ENCODE measurements around the gene TDRKH. TPM values are rescaled to one million over a fixed set of nuclear protein-coding genes. Genes with fewer than 3 reads are reported as not detected.

TDRKH gene
- total and polyA plus RNA-seq, 2 of the 13 experiments (the other 11 are each of a cell fraction or from before 2014, with no cell fraction given) = 3.9 to 5.4 TPM

- no peak for DNase-seq (ENCODE audit: low spot score)
- BruUV-seq (replicated peaks) = no TSS peak
- Histone ChIP-seq H3K4me2 (ENCODE audit: low read depth, low read length) (no peak overlapping the region), H4K20me1 (ENCODE audit: insufficient read depth, low read length) (no peaks in the 10 kb centered on the region), H3K4me3 (replicated peaks in 1 of 3; ENCODE audit: insufficient read depth in 1 of 3, low read depth in 2 of 3, low read length in 3 of 3) (no peak overlapping the region), H2AFZ (ENCODE audit: low read length) (no peak overlapping the region), H3K9ac (ENCODE audit: insufficient read depth, low read depth, low read length) (no peak overlapping the region), H3K27me3 (ENCODE audit: control insufficient read depth in 1 of 2, insufficient read depth in 2 of 2, low read length in 2 of 2) (no peaks in the 10 kb centered on the region), H3K27ac (ENCODE audit: extremely low read length, insufficient read depth, low read length) (no peak overlapping the region), H3K79me2 (ENCODE audit: insufficient read depth, low read length) (no peaks in the 10 kb centered on the region), H3K9me3 (ENCODE audit: low read length) (no peaks in the 10 kb centered on the region), H3K36me3 (replicated peaks in 1 of 2; ENCODE audit: control insufficient read depth in 1 of 2, insufficient read depth in 2 of 2, low read length in 2 of 2) (no peaks in the 10 kb centered on the region), H3K4me1 (ENCODE audit: insufficient read depth, low read length) (0 out of 2 replicates have a peak, but pooled peaks cover under 1% of the 10 kb centered on the region)
- FAIRE-seq = no peak
- 88% methylated on average over 4 of the region's 8 CpGs for WGBS (ENCODE audit: low lambda C conversion rate)
- ChIA-PET CTCF (ENCODE audit: low intra/inter-chr PET ratio, low total read pairs) (no interaction called here), POLR2A (no interaction called here)
- intact Hi-C loops (cut with micrococcal nuclease; ENCODE audit: unreplicated experiment) = no loop called here
- in situ Hi-C loops (cut with HindIII; ENCODE audit: extremely low pct_ligation_motif_present, low pct_unique_long_range_greater_than_20kb) = no loop called here
- no peak for TF ChIP-seq ELF4 (CRISPR knock-in tag; IDR thresholded peaks at IDR 0.05; ENCODE audit: borderline replicate concordance)
- TF ChIP-seq ATF5 (CRISPR knock-in tag; IDR thresholded peaks at IDR 0.05; ENCODE audit: low read depth) = no peak
- TF ChIP-seq ZNF747 (CRISPR knock-in tag; IDR thresholded peaks at IDR 0.05; ENCODE audit: borderline replicate concordance) = no peak
- TF ChIP-seq ZNF281 (CRISPR knock-in tag; IDR thresholded peaks at IDR 0.05; ENCODE audit: borderline replicate concordance) = no peak
- TF ChIP-seq ZBTB42 (CRISPR knock-in tag; IDR thresholded peaks at IDR 0.05) = no peak
- TF ChIP-seq NFATC3 (CRISPR knock-in tag; IDR thresholded peaks at IDR 0.05) = no peak
- TF ChIP-seq THAP9 (CRISPR knock-in tag; IDR thresholded peaks at IDR 0.05; ENCODE audit: borderline replicate concordance) = no peak
- TF ChIP-seq RBFOX2 (IDR thresholded peaks at IDR 0.05; ENCODE audit: low read depth, low read length) = no peak
- no peak for ATAC-seq
Observed at GRCh38 chr1:151814971-151815545, 24.8 kb upstream of the TDRKH start.
